SU-DHL-6 (cell line): ENCODE results near the gene DYNC1I2.

ENCODE experiments used
- H2AFZ ChIP-seq: fragments of 200-600 bp; sonication (generic); 2 replicates; pipeline ENCODE4 v1.6.1; 2014; ENCODE audit warnings: low read depth, mild to moderate bottlenecking, moderate library complexity, mixed read lengths, antibody characterized with exemption, low read length; ENCODE audit not compliant: severe bottlenecking
- H3F3A ChIP-seq: fragments of 200-600 bp; shearing (Covaris generic); 2 replicates; pipeline ENCODE4 v1.6.0; 2016; ENCODE audit warnings: antibody characterized with exemption, mild to moderate bottlenecking; ENCODE audit not compliant: insufficient read depth
- H3K27ac ChIP-seq: fragments of 200-600 bp; sonication (generic); 2 replicates; pipeline ENCODE4 v1.5.1; 2016; ENCODE audit warnings: low read depth, mild to moderate bottlenecking, low read length, moderate library complexity, mixed read lengths
- H3K27me3 ChIP-seq: fragments of 200-600 bp; sonication (generic), shearing (Covaris generic); 2 replicates; pipeline ENCODE4 v1.6.0; 2014; ENCODE audit warnings: mild to moderate bottlenecking, low read length
- H3K36me3 ChIP-seq: fragments of 200-600 bp; sonication (generic); 2 replicates; pipeline ENCODE4 v1.6.1; 2014; ENCODE audit warnings: mild to moderate bottlenecking, low read length, mixed read lengths
- H3K4me2 ChIP-seq: fragments of 300-600, 200-600 bp; shearing (Covaris generic), sonication (generic); 2 replicates; pipeline ENCODE4 v1.6.0; 2014; ENCODE audit warnings: low read length, low read depth, mild to moderate bottlenecking; ENCODE audit not compliant: poor library complexity, severe bottlenecking
- H3K4me3 ChIP-seq: fragments of 200-600 bp; sonication (generic); 2 replicates; pipeline ENCODE4 v1.5.1; 2014; ENCODE audit warnings: antibody characterized with exemption, low read length, mild to moderate bottlenecking, mixed read lengths; ENCODE audit not compliant: insufficient read depth, poor library complexity, severe bottlenecking
- H3K79me2 ChIP-seq: fragments of 200-600 bp; sonication (generic); 2 replicates; pipeline ENCODE4 v1.6.1; 2014; ENCODE audit warnings: mild to moderate bottlenecking, low read length, moderate library complexity; ENCODE audit not compliant: insufficient read depth
- H3K9ac ChIP-seq: fragments of 200-600 bp; sonication (generic); 2 replicates; pipeline ENCODE4 v1.7.0; 2014; ENCODE audit warnings: mild to moderate bottlenecking, low read length
- H3K9me2 ChIP-seq: fragments of 200-600 bp; sonication (generic); replicated peaks from 2 replicates; pipeline ENCODE4 v1.6.1; 2014; ENCODE audit warnings: low read length; ENCODE audit not compliant: insufficient read depth
- H3K9me3 ChIP-seq: fragments of 200-600 bp; sonication (generic); 2 replicates; pipeline ENCODE4 v1.6.1; 2014; ENCODE audit warnings: low read length, mixed read lengths; ENCODE audit not compliant: insufficient read depth
- H4K20me1 ChIP-seq: fragments of 200-600 bp; sonication (generic); 2 replicates; pipeline ENCODE4 v1.6.1; 2014; ENCODE audit warnings: low read depth, mild to moderate bottlenecking, antibody characterized with exemption, low read length, moderate library complexity, mixed read lengths
- CTCF ChIP-seq: fragments of 200-600 bp; sonication (generic); IDR thresholded peaks from one replicate; pipeline ENCODE4 v1.5.1; 2017; ENCODE audit warnings: antibody characterized with exemption, mild to moderate bottlenecking, low read length, moderate library complexity; ENCODE audit not compliant: insufficient read depth, poor library complexity, severe bottlenecking
- EZH2phosphoT487 ChIP-seq: fragments of 200-600 bp; sonication (generic), shearing (Covaris generic); conservative IDR thresholded peaks from 2 replicates; pipeline ENCODE4 v1.6.1; 2018; ENCODE audit warnings: mild to moderate bottlenecking, antibody characterized with exemption, low read length, moderate library complexity, mixed read lengths

The DYNC1I2 gene

GRCh38 chr2:171735991-171736710 is 48.9 kb downstream of the DYNC1I2 start:
- Histone ChIP-seq H4K20me1 (no peaks in the 10 kb centered on the region), H3K4me2 (no peak overlapping the region), H3K9ac (no peak overlapping the region), H3K79me2 (no peaks in the 10 kb centered on the region), H3K27me3 (no peaks in the 10 kb centered on the region), H3K36me3 (peaks cover 4% of the 10 kb centered on the region; the same call in 1 of the 2 replicates), H3K4me3 (no peak overlapping the region), H3K9me2 (no peaks in the 10 kb centered on the region), H3K27ac (no peak overlapping the region), H3K9me3 (no peaks in the 10 kb centered on the region), H2AFZ (no peak overlapping the region), H3F3A (0 out of 2 replicates have a peak, but pooled peaks cover 3% of the 10 kb centered on the region)
- TF ChIP-seq CTCF = no peak
- no peak for TF ChIP-seq EZH2phosphoT487

- peaks cover 28% of the 10 kb centered on the region; the same call in 1 of the 2 replicates for H3K36me3 ChIP-seq
- no peak overlapping the region for H3K9ac ChIP-seq
- H2AFZ ChIP-seq = no peak overlapping the region
- H3F3A ChIP-seq = 0 out of 2 replicates have a peak, but pooled peaks cover 3% of the 10 kb centered on the region
- no peaks in the 10 kb centered on the region for H4K20me1 ChIP-seq
- H3K4me3 ChIP-seq = no peak overlapping the region
- TF ChIP-seq CTCF (no peak), EZH2phosphoT487 (no peak)
- H3K27ac ChIP-seq = no peak overlapping the region
- H3K4me2 ChIP-seq = no peak overlapping the region
- no peaks in the 10 kb centered on the region for H3K27me3 ChIP-seq
- H3K9me3 ChIP-seq = no peaks in the 10 kb centered on the region
- H3K9me2 ChIP-seq = no peaks in the 10 kb centered on the region
- H3K79me2 ChIP-seq = no peaks in the 10 kb centered on the region
Observed at GRCh38 chr2:171741189-171741588, 53.9 kb downstream of the DYNC1I2 start.

- Histone ChIP-seq H4K20me1 (no peaks in the 10 kb centered on the region), H3K79me2 (no peaks in the 10 kb centered on the region), H3K9ac (no peak overlapping the region), H3F3A (0 out of 2 replicates have a peak, but pooled peaks cover 3% of the 10 kb centered on the region), H3K9me2 (no peaks in the 10 kb centered on the region), H3K9me3 (no peaks in the 10 kb centered on the region), H3K27ac (no peak overlapping the region), H3K36me3 (peaks cover 31% of the 10 kb centered on the region; the same call in 1 of the 2 replicates), H2AFZ (no peak overlapping the region), H3K4me2 (no peak overlapping the region), H3K4me3 (no peak overlapping the region), H3K27me3 (no peaks in the 10 kb centered on the region)
- TF ChIP-seq CTCF (no peak), EZH2phosphoT487 (no peak)
Observed at GRCh38 chr2:171742760-171743159, 55.5 kb downstream of the DYNC1I2 start.
